HCT116 (cell line): ENCODE data around the gene PAX9.

ENCODE experiments used
- EZH2phosphoT487 ChIP-seq: fragments of 200-600 bp; IDR thresholded peaks from 2 replicates; pipeline ENCODE4 v1.6.1; 2018; ENCODE audit warnings: antibody characterized with exemption, borderline replicate concordance
- TF ChIP-seq, protein P1 (sequence below), 3 experiments: fragments of 200-600 bp in 1 of 3; sonication (generic) in 1 of 3; IDR thresholded peaks in 2 of 3; conservative IDR thresholded peaks in 1 of 3; 2 replicates each; pipeline ENCODE4 v1.5.1; 2012 to 2017; ENCODE audit warnings: low read depth in 2 of 3, low read length in 2 of 3, antibody characterized with exemption in 1 of 3, borderline replicate concordance in 1 of 3, control low read depth in 1 of 3, mild to moderate bottlenecking in 1 of 3, mixed read lengths in 1 of 3, mixed run types in 1 of 3, moderate library complexity in 1 of 3; ENCODE audit not compliant: insufficient read depth in 1 of 3

DNA sequence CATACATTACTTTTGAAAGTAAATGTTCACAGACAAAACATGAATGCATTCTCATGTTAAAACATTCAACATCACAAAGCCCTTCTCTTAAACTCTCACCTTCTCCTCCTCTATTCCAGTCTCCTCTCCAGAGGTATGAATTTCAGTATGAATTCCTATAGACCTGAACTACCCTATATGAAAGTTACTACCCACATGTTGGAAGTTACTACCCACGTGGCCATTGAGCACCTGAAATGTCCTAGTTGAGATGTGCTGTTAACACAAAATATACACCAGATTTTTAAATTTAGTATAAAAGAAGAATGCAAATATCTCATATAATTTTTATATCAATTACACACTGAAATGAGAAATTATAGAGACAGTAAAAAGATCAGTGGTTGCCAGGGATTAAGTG is 60.2 kb downstream of the PAX9 start:
- TF ChIP-seq, protein P1, sequence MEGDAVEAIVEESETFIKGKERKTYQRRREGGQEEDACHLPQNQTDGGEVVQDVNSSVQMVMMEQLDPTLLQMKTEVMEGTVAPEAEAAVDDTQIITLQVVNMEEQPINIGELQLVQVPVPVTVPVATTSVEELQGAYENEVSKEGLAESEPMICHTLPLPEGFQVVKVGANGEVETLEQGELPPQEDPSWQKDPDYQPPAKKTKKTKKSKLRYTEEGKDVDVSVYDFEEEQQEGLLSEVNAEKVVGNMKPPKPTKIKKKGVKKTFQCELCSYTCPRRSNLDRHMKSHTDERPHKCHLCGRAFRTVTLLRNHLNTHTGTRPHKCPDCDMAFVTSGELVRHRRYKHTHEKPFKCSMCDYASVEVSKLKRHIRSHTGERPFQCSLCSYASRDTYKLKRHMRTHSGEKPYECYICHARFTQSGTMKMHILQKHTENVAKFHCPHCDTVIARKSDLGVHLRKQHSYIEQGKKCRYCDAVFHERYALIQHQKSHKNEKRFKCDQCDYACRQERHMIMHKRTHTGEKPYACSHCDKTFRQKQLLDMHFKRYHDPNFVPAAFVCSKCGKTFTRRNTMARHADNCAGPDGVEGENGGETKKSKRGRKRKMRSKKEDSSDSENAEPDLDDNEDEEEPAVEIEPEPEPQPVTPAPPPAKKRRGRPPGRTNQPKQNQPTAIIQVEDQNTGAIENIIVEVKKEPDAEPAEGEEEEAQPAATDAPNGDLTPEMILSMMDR (IDR thresholded peaks at IDR 0.05 in 2 of 3, conservative IDR thresholded peaks at IDR 0.05 in 1 of 3; ENCODE audit: borderline replicate concordance in 1 of 3, insufficient read depth in 1 of 3, low read depth in 2 of 3, low read length in 2 of 3), result no peak
- no peak for TF ChIP-seq EZH2phosphoT487
